Neural progenitor cell (in vitro differentiated cells): ENCODE data around the gene SLC4A1AP. TPM values are rescaled to one million over a fixed set of nuclear protein-coding genes. Genes with fewer than 3 reads are reported as not detected.

Experiments used
- DNase-seq: peaks from one replicate; pipeline ENCODE4 v3.0.0-alpha.2; 2016; ENCODE audit warnings: low spot score
- H2AFZ ChIP-seq: fragments of 200-600 bp; sonication (generic); replicated peaks from 2 replicates; pipeline ENCODE4 v1.6.1; 2016; ENCODE audit warnings: antibody characterized with exemption
- H3F3A ChIP-seq: fragments of 200-600 bp; sonication (generic); 2 replicates; pipeline ENCODE4 v1.6.1; 2016; ENCODE audit warnings: antibody characterized with exemption, low read depth
- H3K27ac ChIP-seq: fragments of 200-600 bp; sonication (generic); 2 replicates; pipeline ENCODE4 v1.5.1; 2016; ENCODE audit warnings: mild to moderate bottlenecking
- H3K27me3 ChIP-seq: fragments of 200-600 bp; sonication (generic); 2 replicates; pipeline ENCODE4 v1.6.1; 2016; ENCODE audit warnings: mild to moderate bottlenecking, moderate library complexity
- H3K36me3 ChIP-seq: fragments of 200-600 bp; sonication (generic); 2 replicates; pipeline ENCODE4 v1.5.1; 2016
- H3K4me1 ChIP-seq: fragments of 200-600 bp; sonication (generic); 2 replicates; pipeline ENCODE4 v1.6.1; 2016; ENCODE audit warnings: mixed run types
- H3K4me2 ChIP-seq: fragments of 200-600 bp; sonication (generic); 2 replicates; pipeline ENCODE4 v1.6.1; 2016
- H3K4me3 ChIP-seq: fragments of 200-600 bp; sonication (generic); 2 replicates; pipeline ENCODE4 v1.5.1; 2016
- H3K79me2 ChIP-seq: fragments of 200-600 bp; sonication (generic); 2 replicates; pipeline ENCODE4 v1.6.1; 2016; ENCODE audit warnings: low read depth
- H3K9ac ChIP-seq: fragments of 200-600 bp; sonication (generic); 2 replicates; pipeline ENCODE4 v1.6.1; 2016
- H3K9me3 ChIP-seq: fragments of 200-600 bp; sonication (generic); 2 replicates; pipeline ENCODE4 v1.5.1; 2016; ENCODE audit warnings: low read depth
- H4K20me1 ChIP-seq: fragments of 200-600 bp; sonication (generic); 2 replicates; pipeline ENCODE4 v1.6.1; 2016; ENCODE audit warnings: low read depth
- H3K27ac Mint-ChIP-seq: 3 replicates; pipeline ENCODE4 v1.8.0; 2021; ENCODE audit warnings: mixed read lengths
- H3K27me3 Mint-ChIP-seq: 2 replicates; pipeline ENCODE4 v1.8.0; 2022; ENCODE audit warnings: low read depth, mild to moderate bottlenecking, inconsistent platforms, moderate library complexity, mixed read lengths; ENCODE audit not compliant: insufficient read depth
- H3K36me3 Mint-ChIP-seq: 3 replicates; pipeline ENCODE4 v1.8.0; 2021; ENCODE audit warnings: mixed read lengths
- H3K4me1 Mint-ChIP-seq: 3 replicates; pipeline ENCODE4 v1.8.0; 2021; ENCODE audit warnings: mixed read lengths
- H3K4me3 Mint-ChIP-seq: 3 replicates; pipeline ENCODE4 v1.8.0; 2021; ENCODE audit warnings: mild to moderate bottlenecking, moderate library complexity, mixed read lengths
- H3K9me3 Mint-ChIP-seq: 3 replicates; pipeline ENCODE4 v1.8.0; 2020; ENCODE audit warnings: mixed read lengths
- CTCF ChIP-seq: fragments of 200-600 bp; sonication (generic); IDR thresholded peaks from 2 replicates; pipeline ENCODE4 v1.5.1; 2017; ENCODE audit warnings: antibody characterized with exemption, mild to moderate bottlenecking
- EZH2 ChIP-seq: fragments of 200-600 bp; sonication (generic); IDR thresholded peaks from 2 replicates; pipeline ENCODE4 v1.6.1; 2017; ENCODE audit warnings: antibody characterized with exemption, mild to moderate bottlenecking, moderate library complexity
- EZH2phosphoT487 ChIP-seq: fragments of 200-600 bp; sonication (generic); IDR thresholded peaks from 2 replicates; pipeline ENCODE4 v1.6.1; 2017; ENCODE audit warnings: antibody characterized with exemption
- total RNA-seq: library from RNA; depleted of rRNA; stranded (reverse); fragments of >200 nt; gene quantifications from 2 replicates; pipeline ENCODE4 v1.2.3, GENCODE V29; 2015; ENCODE audit warnings: low replicate concordance

SLC4A1AP gene
- total RNA-seq, 1 donor from 2014 or later, result 32.2 TPM

GRCh38 chr2:27709326-27709725 lies 45.6 kb downstream of the SLC4A1AP start:
- Histone ChIP-seq H3F3A (no peaks in the 10 kb centered on the region), H3K4me3 (no peak overlapping the region), H3K36me3 (no peaks in the 10 kb centered on the region), H3K27me3 (no peaks in the 10 kb centered on the region), H3K79me2 (no peaks in the 10 kb centered on the region), H3K9me3 (no peaks in the 10 kb centered on the region), H3K9ac (no peak overlapping the region), H3K4me2 (no peak overlapping the region), H4K20me1 (no peaks in the 10 kb centered on the region), H3K4me1 (no peaks in the 10 kb centered on the region), H2AFZ (no peak overlapping the region), H3K27ac (no peak overlapping the region)
- Mint-ChIP-seq H3K4me3 (no peak overlapping the region), H3K9me3 (no peaks in the 10 kb centered on the region), H3K4me1 (peaks cover 1% of the 10 kb centered on the region), H3K27me3 (peaks cover 3% of the 10 kb centered on the region), H3K36me3 (no peaks in the 10 kb centered on the region), H3K27ac (no peak overlapping the region)
- TF ChIP-seq CTCF (no peak), EZH2phosphoT487 (no peak), EZH2 (no peak)
- no peak for DNase-seq

GRCh38 chr2:27709960-27710575 lies 46.4 kb downstream of the SLC4A1AP start:
- no peaks in the 10 kb centered on the region for H3K9me3 ChIP-seq
- no peak for DNase-seq
- H3K36me3 Mint-ChIP-seq, result no peaks in the 10 kb centered on the region
- H3K4me2 ChIP-seq, result no peak overlapping the region
- H3K27ac ChIP-seq, result no peak overlapping the region
- no peaks in the 10 kb centered on the region for H3K79me2 ChIP-seq
- no peaks in the 10 kb centered on the region for H3K36me3 ChIP-seq
- no peaks in the 10 kb centered on the region for H3K9me3 Mint-ChIP-seq
- H3F3A ChIP-seq, result no peaks in the 10 kb centered on the region
- peaks cover 6% of the 10 kb centered on the region for H3K27me3 Mint-ChIP-seq
- no peak overlapping the region for H3K4me3 Mint-ChIP-seq
- H3K9ac ChIP-seq, result no peak overlapping the region
- peaks cover 7% of the 10 kb centered on the region for H3K27me3 ChIP-seq
- no peak overlapping the region for H3K27ac Mint-ChIP-seq
- H3K4me1 Mint-ChIP-seq, result peaks cover 9% of the 10 kb centered on the region
- no peaks in the 10 kb centered on the region for H4K20me1 ChIP-seq
- H3K4me3 ChIP-seq, result no peak overlapping the region
- no peaks in the 10 kb centered on the region for H3K4me1 ChIP-seq
- no peak overlapping the region for H2AFZ ChIP-seq
- TF ChIP-seq CTCF, result no peak
- TF ChIP-seq EZH2, result no peak
- TF ChIP-seq EZH2phosphoT487, result no peak

- Mint-ChIP-seq H3K4me3 (no peak overlapping the region), H3K36me3 (no peaks in the 10 kb centered on the region), H3K4me1 (peaks cover 9% of the 10 kb centered on the region), H3K27me3 (peaks cover 7% of the 10 kb centered on the region), H3K27ac (no peak overlapping the region), H3K9me3 (no peaks in the 10 kb centered on the region)
- Histone ChIP-seq H3F3A (no peaks in the 10 kb centered on the region), H3K9me3 (no peaks in the 10 kb centered on the region), H3K27ac (no peak overlapping the region), H3K79me2 (no peaks in the 10 kb centered on the region), H3K4me2 (no peak overlapping the region), H2AFZ (no peak overlapping the region), H3K4me3 (no peak overlapping the region), H3K9ac (no peak overlapping the region), H4K20me1 (no peaks in the 10 kb centered on the region), H3K27me3 (peaks cover 7% of the 10 kb centered on the region), H3K4me1 (no peaks in the 10 kb centered on the region), H3K36me3 (no peaks in the 10 kb centered on the region)
- no peak for DNase-seq
- TF ChIP-seq EZH2phosphoT487 (no peak), CTCF (no peak), EZH2 (no peak)
These were observed 47.1 kb downstream of the SLC4A1AP start for GRCh38 chr2:27710640-27711430.
